Esophagus squamous epithelium (tissue), 4 donors: ENCODE measurements around the gene MRPL51.

Source experiments
- CTCF ChIP-seq, 6 experiments: fragments of 450-650 bp in 4 of 6; fragments of 200-600 bp in 2 of 6; sonication (generic) in 2 of 6; IDR thresholded peaks; one replicate each; pipeline ENCODE4 v1.5.1; 2016 to 2019; ENCODE audit warnings: antibody characterized with exemption in 6 of 6, mild to moderate bottlenecking in 4 of 6, moderate library complexity in 4 of 6
- POLR2A ChIP-seq, 4 donors: fragments of 450-650 bp; IDR thresholded peaks; one replicate each; pipeline ENCODE4 v1.6.1; 2017; ENCODE audit warnings: antibody characterized with exemption in 4 of 4, mild to moderate bottlenecking in 4 of 4, moderate library complexity in 3 of 4

GRCh38 chr12:6539707-6540134, 46.7 kb upstream of the MRPL51 start:
- TF ChIP-seq CTCF (IDR thresholded peaks at IDR 0.05) (no peak), POLR2A (IDR thresholded peaks at IDR 0.05) (no peak)
